ENCODE data around the gene EYS.

The EYS gene

DNA sequence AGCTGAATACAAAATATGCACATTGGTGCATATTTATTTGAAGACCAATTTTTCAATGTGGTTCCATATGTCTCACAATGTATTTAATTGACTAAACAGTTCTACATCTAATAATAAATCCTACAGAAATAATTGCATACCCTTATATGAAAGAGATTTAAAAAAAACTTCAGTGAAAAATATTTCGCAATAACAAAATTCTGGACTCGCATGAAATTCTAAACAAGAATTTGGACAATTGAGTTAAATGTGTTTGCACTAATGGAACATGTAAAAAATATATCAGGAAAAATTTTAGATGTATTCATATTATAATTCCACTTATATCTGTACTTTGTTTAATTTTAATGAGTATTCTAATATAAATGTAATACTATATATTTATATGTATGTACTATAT is 1003.1 kb downstream of the EYS start:
- DNase-seq = no peak

DNA sequence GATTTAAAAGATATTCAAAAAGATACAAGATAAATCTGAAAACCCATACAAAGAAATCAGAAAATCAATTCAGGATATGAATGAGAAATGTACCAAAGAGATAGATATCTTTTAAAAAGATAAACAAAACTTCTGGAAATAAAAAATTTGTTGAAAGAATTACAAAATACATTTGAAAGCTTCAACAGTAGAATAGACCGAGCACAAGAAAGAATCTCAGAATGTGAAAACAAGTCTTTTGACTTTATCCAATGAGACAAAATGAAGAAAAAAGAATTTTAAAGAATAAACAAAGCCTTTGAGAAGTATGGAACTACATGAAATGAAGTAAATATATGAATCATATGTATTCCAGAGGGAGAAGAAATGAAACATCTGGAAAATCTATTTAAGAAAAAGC is 1011.0 kb downstream of the EYS start:
- DNase-seq = no peak

DNA sequence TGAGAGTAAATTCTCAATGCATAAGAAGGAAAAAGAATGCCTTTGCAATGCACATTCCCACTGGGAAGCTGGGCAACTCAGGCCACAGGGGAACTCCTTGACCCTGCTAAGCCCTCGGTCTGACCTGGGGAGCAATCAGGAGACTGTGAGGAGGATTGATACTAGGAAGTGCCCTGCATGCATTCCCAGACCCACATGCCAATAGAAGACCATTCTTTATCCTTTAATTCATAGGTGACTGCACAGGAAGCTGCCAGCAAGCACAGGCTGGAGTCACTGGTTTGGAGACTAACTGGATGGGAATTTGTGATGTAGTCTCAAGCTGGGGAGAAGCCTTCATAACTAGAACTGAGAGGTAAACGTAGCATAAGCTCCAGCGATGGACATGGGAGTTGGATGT is 1012.7 kb downstream of the EYS start:
- no peak for DNase-seq

DNA sequence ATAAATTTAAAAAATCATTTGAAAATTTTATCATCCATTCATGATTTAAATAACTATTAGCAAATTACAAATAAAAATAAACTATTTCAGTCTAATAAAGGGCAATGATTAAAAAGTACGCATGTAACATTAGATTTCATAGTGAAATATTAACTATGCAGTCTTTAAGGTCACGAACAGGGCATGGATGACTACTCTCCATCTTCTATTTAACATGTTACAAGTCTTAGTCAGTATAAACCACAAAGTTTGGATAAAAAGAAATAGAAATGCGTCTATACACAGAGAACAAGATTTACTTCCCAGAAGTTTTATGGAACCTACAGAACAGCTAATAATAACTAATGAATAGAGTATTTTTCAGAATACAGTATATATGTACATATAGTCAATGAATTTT is 1016.0 kb downstream of the EYS start:
- DNase-seq = no peak

DNA sequence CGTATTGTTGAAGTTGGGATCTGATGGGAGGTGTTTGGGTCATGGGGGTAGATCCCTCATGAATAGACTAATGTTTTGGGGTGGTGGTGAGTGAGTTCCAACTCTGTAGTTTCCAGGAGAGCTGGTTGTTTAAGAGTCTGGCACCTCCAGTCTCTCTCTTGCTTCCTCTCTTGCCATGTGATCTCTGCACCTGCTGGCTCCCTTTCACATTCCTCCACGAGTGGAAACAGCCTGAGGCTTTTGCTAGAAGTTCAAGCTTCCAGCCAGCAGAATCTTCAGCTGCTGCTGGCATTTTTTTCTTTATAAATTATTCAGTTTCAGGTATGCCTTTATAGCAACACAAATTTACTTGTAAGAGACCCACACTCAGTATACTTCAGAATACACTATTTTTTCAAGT is 1021.6 kb downstream of the EYS start:
- DNase-seq = no peak

DNA sequence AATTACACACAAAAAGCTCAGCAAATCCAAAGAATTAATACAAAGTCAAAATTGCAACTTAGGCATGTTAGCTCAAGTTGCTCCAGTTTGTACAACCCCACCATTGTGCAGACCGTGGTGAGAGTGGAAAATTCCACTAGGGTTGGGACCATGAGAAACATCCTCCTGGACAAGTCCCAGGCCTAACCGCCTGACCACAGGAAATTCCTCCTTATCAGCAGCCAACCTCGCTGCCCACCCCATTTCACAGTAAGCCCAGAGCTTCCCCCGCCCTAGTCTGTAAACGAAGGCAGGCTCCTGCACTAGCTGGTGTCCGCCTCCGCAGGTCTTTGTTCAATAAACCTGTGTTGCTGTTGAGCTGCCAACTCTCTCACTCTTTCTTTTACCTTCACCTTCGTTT is 1023.3 kb downstream of the EYS start:
- DNase-seq = no peak

DNA sequence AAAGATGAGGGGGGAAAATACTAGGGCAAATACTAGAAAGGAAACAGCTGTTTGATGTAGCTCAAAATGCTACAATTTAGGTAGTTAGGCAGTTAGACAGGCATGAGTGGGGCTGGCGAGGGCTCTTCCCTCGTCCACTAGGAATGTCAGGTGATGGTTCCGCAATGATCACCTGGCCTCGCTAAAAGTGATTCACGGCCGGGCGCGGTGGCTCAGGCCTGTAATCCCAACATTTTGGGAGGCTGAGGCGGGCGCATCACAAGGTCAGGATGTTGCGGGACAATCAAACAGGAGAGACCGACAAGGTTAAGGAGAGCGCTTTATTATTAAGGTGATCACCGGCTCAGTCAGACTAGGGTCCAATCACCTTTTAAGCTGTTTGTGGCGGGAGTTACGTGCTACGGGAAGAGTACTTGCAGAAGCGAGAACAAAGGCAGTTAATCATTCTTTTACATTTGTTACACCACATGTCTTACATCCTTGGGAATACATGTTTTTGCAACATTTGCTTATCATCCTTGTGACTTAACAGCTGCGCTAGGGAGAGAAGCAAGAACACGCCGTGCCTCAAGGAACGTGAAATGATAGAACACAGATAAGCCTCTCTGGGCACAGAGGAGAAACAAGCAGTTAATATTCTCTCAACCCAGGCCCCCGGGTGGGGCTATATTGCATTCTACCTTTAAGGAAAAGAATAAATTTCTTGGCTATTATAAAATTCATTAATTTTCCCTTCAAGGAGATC is 1025.4 kb downstream of the EYS start:
- DNase-seq = no peak

DNA sequence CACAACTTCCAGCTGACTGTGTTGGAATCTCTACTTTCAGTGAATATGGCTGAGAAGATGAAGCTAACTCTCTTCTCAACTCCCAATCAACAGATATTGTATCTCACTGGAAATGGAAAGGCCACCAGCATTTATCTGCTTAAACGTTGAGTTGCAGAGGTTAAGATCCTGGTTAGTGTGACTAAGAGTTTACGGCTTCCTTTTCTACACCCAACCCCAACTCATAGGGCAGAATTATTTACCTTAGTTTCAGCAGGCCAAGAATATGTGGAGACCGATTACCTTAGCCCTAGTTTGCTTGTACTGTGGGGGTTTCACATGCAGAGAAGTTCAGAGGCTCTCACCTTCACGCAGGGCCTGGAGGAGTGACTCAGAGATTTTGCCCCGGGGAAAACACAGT is 1026.6 kb downstream of the EYS start:
- no peak for DNase-seq

DNA sequence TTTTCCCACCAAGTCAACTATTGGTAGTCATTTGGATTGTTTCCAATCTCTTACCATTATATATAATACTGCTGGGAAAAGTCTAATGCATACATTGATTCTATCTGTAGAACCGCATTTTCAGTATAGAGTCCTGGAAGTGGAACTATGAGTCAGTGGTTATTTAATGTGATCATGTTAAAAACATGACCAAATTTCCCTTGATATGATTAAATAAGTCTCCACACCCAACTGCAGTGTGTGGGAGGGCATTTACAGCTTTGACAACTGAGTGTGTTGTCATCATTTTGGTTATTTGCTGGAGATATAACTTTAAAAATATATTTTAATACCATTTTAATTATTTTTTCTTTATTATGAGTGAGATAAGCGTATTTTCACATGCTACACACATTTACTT is 1027.6 kb downstream of the EYS start:
- no peak for DNase-seq

DNA sequence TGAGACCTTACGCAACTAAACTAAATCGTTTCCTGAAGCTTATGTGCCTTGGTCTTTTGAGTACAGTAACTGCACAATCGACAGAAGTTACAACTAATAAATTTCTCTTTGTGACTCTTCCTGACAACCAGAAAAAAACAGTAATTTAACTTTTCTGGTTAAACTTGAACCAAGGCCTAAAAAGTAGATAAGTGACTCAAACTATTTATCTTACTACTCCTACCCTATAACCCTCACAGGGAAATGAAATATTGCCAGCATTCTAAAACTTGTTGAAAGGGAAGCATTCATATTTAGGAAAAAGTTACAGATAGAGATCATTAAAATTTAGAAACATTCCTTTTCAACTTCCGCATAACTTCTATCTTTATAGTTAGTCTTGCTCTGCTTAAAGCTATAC is 1034.4 kb downstream of the EYS start:
- DNase-seq = no peak

DNA sequence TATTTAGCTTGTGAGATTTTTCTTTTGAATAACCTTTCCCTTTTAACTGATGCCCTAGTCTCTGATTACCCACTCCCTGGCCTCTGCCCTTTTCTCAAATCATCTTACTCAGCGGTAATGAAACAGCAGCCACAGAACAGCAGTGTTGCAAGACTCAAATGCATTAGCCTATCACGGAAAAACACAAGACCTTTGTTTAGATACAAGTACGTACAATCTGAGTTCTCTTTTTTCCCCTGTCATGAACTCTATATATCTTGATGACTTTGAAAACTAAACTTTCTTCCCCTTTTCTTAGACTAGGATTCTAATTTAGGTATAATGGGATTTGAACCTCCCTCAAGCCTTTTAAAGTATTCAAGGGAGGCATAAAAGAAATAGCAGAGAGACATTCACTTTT is 1034.9 kb downstream of the EYS start:
- DNase-seq = peak; percentile 38 to 40

DNA sequence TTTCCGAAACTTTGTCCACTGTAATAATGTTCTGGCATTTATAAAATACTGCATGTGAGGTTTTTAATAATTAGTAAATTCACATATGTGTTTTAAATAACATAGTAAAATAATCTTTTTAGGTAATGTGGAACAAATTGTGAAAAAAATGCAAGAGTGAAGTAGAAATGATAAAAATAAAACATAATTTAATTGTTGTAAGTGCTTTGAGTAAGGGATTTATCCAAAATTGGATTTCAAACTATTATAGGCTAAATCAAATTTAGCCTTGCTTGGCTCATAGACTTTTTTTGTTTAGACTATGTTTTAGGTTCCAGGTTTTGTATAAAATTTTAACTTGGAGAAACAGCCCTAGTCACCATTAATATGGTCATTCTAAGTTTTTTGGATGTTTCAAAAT is 1041.9 kb downstream of the EYS start:
- no peak for DNase-seq

DNA sequence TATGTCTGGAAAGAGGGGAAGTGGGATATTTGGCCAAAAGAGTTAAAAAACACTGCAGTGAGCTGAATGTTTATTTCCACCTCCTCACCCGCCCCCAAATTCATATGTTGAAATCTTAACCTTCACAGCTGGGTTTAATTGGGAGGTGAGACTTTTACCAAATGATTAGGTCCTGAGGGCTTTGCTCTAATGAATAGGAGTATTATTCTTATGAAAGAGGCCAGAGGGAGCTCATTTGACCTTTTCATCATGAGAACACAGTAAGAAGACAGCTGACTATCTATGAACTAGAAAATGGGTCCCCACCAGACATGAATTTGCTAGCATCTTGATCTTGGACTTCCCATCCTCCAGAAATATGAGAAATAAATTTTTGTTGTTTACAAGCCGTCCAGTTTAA is 1042.5 kb downstream of the EYS start:
- DNase-seq = no peak

DNA sequence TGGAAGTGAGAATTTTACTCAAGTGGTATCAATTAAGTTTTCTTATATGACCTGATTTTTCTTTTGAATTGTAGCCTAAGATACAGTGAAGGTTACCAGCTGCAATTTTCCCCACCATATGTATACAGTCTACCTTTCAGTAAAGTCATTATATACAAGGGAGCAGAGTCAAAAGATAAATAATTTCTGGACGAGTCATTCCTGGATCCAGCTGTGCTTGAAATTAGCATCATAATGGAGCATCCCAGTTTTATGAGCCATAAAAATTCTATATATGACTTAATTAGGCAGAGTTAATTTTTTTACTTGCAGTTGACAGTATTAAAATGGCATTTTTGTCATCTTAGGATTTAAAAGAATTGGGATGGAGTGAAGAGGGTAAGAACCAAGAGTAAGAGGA is 1063.0 kb downstream of the EYS start:
- no peak for DNase-seq

DNA sequence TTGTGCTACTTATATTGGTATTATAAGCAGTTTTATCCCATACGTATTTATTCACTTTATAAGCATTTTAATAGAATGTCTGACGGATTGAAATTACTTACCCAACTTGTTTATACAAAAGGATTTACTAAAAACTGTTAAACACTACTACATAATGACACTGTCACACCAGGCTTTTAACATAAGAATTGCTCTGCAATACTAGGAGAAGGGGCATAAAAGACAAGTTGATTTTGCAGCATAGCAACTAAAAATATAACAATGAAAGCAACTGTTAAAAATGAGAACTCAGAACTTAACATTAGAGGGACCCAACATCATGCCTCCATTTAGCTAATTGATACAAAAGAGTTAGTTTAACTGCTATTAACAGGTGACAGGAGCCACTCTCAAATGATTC is 1076.1 kb downstream of the EYS start:
- no peak for DNase-seq

DNA sequence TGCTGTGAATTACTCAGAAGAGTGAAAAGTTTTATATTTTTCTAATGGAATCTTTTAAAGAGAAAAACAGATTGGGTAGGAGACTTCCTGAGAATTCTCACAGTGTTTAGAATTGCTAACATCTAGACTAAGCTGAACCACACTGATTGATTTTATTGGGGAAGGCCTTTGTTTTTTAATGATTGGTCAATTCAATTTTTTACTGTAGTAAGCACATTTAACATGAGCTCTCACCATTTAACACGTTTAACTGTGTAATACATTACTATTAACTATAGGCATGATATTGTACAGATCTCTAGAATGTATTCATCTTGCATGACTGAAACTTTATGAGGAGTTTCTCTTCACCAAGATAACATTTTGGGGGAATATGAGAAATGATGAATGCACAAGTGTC is 1084.1 kb downstream of the EYS start:
- DNase-seq = no peak

DNA sequence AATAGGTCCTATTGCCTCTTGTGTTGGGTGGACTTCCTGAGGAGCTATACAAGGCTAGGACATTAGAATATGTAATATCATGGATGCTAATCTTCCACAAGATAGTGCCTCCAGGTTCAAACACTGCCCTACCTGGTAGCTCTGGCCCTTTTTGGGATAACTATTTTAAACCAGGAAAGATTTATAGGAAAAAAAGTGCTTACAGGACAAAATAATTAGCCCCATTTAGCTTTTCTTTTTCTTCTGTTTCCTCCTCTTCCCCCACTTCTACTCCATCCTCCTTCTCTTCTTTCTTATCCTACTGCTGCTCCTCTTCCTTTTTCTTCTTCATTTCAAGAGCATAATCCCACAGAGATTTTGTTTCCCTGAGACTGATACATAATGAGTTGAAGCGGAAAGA is 1104.0 kb downstream of the EYS start:
- DNase-seq = no peak

DNA sequence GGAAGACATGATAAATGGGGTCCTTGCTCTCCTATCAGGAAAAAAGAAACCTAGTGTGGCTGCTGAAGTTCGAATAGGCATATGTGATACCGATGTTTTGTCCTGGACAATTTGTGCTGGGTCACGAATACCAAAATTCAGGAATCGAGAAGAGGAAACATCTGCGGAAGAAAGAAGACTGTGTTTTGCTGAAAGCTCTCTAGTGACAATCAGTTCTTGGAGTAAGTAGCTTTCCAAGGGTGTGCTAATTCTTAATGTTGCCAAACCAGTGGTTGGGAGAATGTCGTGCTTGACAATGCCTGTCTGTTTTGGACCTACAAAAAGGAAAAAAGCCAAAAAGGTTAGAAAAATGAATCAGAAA is 1115.4 kb downstream of the EYS start:
- no peak for DNase-seq

DNA sequence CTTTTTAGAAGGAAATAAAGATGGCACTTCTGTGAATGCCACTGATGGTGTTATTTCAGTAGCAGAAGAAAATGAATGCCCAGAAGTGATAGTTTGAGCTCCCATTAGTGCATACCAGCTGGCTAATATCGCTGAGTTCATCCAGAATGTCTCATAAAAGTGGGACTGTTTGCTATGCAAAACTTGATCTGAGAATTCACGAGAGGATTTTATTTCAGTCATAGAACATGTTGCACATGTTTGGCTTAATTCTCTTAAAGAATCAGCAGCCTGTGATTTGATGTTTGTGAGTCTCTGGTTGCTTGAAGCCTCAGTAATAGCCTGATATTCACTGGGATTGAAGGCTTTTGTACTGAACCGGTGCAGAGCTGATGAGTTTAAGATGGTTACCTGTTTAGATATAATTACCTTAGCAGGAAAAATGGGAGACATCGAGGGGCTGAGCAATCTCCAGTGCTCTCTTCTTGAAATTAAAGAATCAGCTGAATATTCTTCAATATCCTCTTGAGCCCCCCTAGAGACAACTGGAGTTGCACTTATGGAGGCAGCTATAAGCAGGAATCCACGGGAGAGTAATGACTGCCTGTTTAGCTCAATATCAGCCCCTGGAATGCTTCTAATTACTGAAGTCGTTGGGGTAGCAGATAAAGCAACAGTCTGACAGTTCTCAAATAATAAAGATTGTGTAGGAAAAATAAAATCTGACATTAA is 1115.9 kb downstream of the EYS start:
- DNase-seq = no peak

DNA sequence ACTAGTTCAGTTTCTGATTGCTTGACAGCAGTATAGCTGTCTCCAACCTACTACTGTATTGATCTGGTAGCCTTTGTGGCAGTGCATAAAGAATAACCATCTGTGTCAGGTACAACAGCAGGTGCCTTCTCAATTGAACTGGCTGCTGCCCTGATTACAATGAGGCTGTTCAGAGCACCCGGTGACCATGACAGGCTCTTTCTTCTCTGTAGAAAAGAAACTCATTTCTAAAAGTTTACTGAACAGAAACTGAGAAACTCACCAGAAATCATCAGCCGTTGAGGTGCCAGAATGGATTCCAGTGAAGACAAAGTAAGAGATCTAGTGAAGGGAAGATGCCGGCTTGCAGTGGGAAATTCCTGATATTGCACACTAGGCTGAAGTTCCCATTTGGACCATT is 1117.1 kb downstream of the EYS start:
- DNase-seq = no peak

DNA sequence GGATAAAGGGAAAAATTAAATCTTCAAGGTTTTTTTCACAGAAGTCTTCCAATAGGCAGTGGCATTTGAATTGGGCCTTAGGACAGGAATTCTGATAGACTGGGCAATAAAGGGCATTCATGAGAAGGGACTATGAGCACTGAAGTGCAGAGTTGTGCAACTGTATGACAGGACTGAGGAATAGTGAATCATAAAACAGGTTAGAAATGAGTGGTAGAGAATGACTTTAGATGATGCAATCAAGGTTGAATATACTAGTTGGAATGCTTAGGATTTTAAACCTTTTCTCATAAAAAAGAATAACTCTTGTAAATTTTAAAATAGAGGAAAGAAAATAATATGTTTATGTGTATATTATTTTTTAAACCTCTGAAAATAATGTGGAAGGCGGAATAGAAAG is 1126.7 kb downstream of the EYS start:
- no peak for DNase-seq

DNA sequence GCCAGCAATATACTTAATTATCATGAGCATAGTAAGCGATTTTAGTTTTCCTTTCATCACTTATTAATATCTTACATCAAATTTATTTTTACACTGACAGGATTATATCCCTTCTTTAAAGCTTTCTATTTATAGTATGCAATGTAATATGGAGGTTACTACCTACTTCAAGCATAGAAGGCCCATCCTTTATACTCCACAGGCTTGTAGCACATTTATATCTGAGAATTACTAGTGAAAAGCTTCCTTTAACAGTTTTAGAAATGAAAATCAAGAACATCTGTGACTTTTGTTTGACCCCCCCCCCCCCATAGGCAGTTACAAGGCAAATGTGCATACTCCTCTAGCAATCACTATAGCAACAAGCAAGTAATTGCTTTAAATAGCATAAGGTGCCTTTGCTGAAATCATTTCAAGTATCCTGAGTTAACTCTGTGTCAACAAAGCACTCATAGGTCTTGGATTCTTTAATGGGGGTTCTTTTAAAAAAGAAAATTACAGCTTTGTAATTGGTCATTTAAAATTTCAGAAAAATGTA is 1153.7 kb downstream of the EYS start:
- no peak for DNase-seq

DNA sequence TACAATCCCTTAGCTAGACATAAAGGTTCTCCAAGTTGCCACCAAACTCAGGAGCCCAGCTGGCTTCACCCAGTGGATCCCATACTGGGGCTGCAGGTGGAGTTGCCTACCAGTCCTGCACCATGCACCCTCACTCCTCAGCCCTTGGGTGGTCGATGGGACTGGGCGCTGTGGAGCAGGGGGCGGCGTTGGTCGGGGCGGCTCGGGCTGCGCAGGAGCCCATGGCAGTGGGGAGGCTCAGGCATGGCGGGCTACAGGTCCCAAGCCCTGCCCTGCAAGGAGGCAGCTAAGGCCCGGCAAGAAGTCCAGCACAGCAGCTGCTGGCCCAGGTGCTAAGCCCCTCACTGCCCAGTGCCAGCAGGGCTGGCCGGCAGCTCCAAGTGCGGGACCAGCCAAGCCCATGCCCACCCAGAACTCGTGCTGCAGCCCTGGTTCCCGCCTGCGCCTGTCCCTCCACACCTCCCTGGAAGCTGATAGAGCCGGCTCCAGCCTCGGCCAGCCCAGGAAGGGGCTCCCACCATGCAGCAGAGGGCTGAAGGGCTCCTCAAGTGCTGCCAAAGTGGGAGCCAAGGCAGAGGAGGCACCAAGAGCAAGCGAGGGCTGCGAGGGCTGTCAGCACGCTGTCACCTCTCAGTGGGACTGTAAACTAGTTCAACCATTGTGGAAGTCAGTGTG is 1159.3 kb downstream of the EYS start:
- no peak for DNase-seq

DNA sequence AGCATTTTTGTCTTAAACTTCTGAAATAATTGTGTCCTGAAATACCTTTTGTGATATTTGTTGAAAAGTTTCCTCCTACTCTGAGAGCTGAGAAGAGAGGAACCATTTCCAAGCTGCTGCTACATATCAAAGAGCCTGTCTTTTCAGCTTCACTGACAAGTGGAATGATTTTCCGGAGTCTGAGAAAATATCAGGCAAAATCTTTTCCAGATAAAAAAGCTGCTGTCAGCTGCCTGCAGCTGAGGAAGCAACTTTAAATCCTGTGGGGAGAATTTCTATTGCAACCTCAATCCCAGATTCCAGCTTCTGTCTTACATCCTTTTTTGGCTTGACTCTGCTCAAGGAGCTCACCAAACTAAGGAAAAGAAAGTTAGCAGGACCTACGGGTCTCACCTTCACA is 1167.1 kb downstream of the EYS start:
- no peak for DNase-seq
